COR-L47 (cell line): ENCODE measurements around the gene APOD.
A peak's percentile ranks its signal among the peaks of the same experiment; 100 is the strongest.

Experiments used
- DNase-seq: peaks from one replicate; lab custom pipeline; 2025; lab: John Stamatoyannopoulos, UW

APOD gene

GRCh38 chr3:195587406-195587805 is 3.7 kb upstream of the APOD start:
- DNase-seq = no peak

DNA sequence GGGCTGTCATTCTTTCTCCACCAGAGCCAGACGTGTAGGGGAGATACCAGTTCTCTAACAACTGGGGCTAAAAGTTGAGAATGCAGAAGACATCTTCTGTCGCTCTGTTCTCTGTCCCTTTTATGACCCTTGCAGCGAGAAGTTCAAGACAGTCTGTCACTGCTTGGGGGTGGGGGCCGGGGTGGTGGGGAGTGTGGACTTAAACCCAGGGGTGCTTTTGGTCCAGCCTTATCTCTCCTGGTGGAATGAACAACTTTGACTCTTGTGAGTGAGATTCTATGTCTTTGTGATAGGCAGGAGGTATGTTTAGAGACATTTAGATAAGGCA is 767 bp upstream of the APOD start:
- no peak for DNase-seq

- no peak for DNase-seq
Observed at GRCh38 chr3:195582947-195583346, 793 bp downstream of the APOD start.

DNA sequence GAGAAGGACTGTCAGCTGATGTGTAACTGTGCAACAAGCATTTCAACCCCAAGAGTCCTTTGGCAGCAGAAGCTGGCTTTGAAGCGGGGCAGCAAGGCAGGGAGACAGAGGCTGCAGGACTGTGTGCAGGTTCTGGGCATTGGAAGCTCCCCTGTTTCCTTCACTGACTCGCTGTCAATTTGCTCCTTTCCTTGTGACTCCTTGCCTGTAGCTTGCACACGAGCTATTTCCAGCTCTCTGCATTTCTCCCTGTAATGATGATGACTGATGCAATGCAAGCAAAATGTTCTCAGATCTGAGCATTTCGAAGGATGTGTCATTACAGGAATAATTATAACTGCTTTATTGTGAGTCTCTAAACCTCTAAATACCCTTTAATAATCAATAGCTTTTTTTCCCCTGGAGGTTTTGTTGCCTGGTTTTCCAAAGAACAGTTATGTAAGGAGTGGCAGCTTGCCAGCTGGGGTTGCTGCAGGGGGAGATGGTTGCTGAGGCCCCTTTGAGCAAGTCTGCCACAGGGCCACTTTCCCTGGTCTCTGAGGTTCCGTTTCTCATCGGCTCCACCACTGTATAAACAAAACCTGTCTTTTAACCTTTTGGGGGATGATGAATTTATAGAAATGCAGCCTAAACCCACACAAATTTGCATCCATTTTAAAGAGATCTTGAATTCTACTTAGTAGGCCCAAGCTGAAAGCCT is 2.8 kb downstream of the APOD start:
- no peak for DNase-seq

DNA sequence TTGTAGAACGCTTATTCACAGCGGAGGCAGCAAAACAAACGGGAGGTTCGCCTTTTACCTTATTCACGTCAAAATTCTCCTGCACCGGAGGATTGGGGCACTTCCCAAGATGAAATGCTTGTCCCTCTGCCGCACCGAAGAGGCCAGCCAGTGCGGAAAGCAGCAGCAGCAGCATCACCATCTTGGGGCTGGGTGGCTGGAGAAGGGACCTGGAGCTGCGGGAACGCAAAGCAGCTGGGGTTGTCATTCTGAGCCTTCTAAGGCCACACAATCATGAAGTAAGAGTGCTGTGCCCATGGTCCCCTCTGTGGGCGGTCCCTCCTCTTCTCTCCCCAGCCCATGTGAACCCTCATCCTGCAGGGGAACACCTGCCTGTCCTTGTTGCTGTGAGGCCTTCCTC is 4.5 kb downstream of the APOD start:
- DNase-seq = no peak

GRCh38 chr3:195578565-195578964 is 5.2 kb downstream of the APOD start:
- DNase-seq = no peak

DNA sequence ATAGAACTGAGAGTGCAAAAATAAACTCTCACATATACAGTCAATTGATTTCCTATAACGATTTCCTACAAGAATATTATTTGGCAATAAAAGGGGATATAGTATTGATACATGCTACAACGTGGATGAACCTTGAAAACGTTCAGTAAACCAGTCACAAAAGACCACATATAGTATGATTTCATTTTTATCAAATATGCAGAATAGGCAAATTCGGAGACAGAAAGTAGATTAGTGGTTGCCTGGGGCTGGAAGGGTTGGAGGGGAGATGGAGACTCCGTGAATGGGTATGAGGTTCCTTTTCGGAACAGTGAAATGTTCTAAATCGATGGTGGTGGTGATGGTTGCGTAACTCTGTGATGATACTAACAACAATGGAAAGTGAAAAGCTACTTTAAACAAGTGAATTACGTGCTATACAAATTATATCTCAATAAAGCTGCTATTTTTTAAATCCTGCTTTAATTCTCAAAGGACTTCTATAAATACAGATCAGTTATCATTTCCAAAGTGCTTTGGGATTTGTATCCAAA is 6.0 kb downstream of the APOD start:
- DNase-seq = no peak

DNA sequence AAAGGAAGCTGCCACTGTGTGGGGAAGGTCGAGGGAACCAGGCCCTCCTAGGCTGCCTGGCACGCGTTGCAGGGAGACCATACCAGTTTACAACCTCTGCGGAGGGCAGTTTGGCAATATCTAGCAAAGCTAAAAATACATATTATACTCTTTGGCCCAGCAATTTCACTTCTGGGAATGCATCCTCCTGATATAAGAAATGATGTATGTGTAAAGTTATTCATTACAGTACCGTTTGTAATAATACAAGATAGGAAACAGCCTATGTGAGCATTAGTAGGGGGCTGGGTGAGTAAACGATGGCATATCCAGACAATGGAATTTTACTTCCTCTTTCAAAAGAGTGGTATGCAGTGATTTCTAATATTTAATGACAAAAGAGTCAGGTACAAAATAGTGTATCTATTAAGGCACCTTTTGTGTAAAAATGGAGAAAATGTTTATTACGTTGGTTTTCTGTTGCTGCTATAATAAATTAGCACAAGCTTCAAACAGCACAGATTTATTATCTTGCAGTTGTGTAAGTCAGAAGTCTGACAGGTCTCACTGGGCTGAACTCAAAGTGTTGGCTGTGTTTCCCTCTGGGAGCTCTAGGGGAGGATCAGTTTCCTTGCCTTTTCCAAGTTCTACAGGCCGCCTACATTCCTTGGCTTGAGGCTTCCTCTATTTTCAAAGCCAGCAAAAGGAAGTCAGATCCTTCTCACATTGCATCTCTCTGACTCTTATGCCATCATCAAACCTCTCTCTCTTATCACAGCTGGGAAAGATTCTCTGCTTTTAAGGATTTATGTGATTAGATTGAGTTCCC is 9.0 kb downstream of the APOD start:
- DNase-seq = no peak

DNA sequence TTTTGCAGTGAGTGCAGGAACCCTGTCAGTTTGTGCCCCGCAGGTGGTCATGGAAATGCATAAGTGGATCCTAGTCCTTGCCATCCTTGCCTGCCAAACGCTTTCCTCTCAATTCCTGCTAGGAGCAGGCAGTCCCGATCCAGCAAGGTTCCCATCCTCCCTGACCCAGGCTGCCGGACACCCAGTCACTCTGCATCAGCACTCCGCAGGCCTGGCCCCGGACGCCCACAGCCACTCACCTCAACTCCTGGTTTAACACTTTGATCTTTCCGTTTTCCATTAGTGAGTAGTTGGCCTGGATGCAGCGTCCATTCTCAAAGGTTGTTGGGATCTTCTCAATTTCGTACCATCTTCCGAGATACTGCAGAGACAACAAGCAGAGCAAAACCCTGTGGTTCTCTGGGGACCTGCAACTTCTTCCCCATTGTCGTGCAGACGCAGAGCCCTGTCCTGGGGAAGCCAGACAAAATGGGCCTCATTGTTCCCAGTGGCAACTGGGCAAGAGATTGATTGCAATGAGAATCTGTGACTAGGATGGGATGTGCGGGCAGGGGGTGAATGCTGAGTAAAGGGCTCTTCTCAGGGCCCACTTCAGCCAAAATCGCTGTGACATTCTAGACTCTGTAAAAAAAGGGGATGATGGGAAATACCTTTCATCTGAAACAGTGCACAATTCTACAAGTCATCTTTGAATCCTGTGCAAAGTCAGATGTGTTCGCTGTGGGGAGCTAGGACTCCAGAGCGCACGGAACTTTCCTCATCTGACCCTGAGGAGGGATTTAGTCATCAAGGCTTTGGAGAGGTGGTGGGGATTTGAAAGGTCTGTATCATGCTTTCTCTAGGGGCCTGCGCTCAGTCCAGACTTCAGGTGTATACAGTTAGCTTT is 9.9 kb downstream of the APOD start:
- no peak for DNase-seq

DNA sequence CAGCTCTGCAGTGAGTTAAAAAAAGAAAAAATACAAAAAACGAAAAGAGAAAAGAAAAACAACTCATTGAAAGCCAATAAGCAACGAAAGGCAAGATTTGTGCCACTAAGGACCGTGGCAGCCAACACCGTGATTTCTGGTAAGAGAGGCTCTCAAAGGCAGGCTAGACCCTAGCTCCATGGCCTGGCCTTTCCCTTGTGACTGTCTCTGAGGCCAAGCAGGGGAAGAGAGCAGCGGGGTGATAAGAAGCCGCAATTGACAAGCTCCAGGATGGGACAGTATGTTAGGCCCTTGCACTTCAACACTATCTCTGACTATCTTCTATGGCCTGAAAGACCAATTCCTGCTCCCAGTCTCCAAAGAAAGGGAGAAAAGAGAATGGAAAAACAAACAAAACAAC is 12.4 kb downstream of the APOD start:
- no peak for DNase-seq

DNA sequence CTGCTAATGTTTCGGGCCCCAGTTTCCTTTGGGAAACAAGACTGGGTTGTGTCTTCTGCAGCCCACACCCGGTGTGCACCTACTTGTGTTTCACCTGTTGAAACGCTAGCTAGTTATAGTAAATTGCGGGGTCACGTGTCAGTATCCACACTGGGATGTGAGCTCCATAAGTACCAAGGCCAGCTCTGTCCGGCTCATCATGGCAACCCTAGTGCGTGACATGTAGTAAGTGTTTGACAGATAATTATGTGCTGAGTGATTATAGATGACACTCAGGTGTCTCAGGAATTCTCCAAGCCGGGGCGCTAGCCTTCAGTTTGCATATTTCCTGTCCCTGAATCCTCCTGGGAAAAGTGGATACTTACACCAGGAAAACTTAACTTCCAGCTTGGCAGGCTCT is 12.8 kb downstream of the APOD start:
- DNase-seq = no peak

DNA sequence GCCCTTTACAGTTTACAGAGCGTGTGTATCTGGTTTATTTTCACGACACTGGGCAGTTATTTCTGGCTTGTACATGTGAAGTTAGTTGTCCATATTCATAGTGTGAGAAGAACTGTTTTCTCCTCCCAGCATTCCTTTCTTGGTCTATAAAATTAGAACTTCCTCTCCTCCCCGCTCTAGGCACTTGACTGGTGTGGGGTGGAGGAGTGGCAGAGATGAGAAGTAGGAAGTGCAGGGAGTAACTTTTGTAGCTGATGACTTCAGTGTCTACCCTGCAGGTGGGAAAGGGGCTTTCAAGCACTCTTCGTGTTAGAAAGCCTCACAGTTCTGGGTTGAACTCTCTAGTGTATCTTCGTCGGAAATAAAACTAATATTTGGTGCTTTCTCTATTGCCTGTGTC is 13.4 kb downstream of the APOD start:
- DNase-seq = no peak

DNA sequence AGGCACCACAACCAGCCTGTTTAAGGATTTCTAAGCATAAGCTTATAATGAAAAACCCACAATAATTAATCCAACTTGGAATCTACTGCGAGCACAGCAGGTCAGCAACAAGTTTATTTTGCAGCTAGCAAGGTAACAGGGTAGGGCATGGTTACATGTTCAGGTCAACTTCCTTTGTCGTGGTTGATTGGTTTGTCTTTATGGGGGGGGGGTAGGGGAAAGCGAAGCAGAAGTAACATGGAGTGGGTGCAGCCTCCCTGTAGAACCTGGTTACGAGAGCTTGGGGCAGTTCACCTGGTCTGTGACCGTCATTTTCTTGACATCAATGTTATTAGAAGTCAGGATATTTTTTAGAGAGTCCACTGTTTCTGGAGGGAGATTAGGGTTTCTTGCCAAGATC is 15.1 kb downstream of the APOD start:
- DNase-seq = no peak

- DNase-seq = no peak
Observed at GRCh38 chr3:195566797-195567196, 16.9 kb downstream of the APOD start.

GRCh38 chr3:195565716-195566115 is 18.0 kb downstream of the APOD start:
- no peak for DNase-seq

DNA sequence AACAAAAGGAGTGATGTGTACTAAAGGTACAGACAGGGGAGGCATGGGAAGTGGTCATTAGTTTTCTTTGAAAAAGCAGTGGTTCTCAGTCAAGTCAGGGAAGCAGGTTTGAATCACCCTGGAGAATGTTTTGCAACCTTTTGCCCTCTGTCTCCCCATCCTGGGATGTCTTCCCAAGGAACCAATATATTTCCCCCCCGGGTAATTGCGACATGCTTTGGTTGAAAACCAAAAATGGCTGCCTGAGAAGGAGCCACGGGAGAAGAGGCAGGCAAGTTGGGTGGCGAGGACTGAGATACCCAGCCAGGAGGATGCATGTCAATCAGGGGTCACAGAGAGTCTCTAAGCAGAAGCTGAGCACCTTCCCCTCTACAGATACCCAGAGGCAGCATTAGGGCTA is 20.4 kb downstream of the APOD start:
- DNase-seq = no peak

GRCh38 chr3:195559723-195560409 is 23.9 kb downstream of the APOD start:
- DNase-seq = peak; percentile 91

DNA sequence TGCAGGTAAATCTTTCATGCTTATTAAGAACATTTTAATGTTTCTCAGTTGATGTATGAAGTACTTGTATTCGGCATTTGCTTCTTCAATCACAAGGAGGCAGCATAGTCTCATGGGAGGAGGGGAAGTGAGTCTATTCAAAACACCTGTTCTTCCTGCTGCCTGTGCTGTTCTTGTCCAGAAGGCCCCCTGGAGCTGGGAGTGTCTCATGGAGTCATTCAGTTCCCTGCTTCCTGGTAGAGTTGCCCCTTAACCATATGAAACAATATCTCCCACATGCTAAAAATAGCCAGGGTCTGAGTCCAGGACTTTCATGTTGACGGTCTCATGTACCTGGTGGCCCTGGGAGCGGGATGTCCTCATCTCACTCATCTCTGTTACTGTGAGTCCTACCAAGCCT is 25.1 kb downstream of the APOD start:
- DNase-seq = peak; percentile 67

- no peak for DNase-seq
Observed at GRCh38 chr3:195557322-195557721, 26.4 kb downstream of the APOD start.

DNA sequence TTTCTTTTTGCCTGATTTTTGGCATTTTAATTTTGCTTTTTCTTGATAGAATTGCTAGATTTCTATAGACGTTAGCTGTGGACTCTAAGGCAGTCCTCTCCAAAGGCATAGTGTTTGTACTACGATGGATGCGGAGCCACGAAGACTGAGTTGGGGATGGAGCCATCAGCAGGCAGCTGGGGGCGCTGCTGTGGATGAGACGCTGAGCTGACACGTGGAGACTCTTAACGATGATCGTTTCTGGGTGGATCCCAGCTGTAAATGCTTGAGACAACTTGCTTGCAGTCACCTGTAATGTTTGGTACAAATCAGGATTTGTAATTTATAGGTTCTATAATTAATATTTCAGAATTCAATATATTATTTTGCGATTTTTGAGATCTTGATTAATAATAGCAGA is 27.4 kb downstream of the APOD start:
- no peak for DNase-seq

DNA sequence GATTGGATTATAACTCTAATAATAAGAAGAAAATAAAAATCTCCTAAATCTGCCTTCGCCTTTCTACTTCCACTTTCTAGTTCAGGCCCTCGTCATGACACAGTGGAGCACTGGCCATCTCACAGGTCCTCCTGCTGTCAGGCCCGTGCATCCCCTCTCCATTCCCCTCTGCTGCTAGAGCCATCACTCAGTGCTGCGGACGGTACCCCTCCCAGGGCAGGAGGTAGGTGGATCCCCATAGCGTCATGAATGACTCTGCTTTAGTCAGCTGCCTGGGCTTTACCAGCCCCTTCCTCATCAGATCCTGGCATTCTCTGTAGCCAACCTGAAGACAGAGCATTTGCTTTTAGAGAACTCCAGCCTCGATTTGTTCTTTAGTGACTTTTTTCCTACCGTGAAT is 28.6 kb downstream of the APOD start:
- no peak for DNase-seq

DNA sequence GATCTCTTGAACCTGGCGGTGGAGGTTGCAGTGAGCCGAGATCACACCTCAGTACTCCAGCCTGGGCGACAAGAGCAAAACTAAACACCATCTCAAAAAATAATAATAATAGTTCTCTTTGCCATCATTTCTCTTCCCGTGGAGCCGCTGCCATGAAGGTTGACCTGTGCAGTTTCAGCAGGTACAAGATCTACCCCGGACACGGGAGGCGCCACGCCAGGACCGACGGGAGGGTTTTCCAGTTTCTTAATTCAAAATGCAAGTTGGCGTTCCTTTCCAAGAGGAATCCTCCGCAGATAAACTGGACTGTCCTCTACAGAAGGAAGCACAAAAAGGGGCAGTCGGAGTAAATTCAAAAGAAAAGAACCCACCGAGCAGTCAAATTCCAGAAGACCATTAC is 29.3 kb downstream of the APOD start:
- no peak for DNase-seq
